GM19099 (cell line): ENCODE results near the gene TTC34.

Experiments
- POLR2A ChIP-seq: IDR thresholded peaks from 3 replicates; pipeline ENCODE4 v1.6.1; 2011; ENCODE audit warnings: low read depth; ENCODE audit not compliant: insufficient read length; ENCODE audit errors: extremely low read depth

TTC34 gene

GRCh38 chr1:2597441-2598328 lies 203.8 kb downstream of the TTC34 start:
- no peak for TF ChIP-seq POLR2A

GRCh38 chr1:2596530-2597333 lies 204.8 kb downstream of the TTC34 start:
- no peak for TF ChIP-seq POLR2A

GRCh38 chr1:2595812-2596529 lies 205.5 kb downstream of the TTC34 start:
- no peak for TF ChIP-seq POLR2A

- no peak for TF ChIP-seq POLR2A
Observed at GRCh38 chr1:2595261-2595811, 206.2 kb downstream of the TTC34 start.

- TF ChIP-seq POLR2A, result no peak
Observed at GRCh38 chr1:2594641-2595131, 206.8 kb downstream of the TTC34 start.

- TF ChIP-seq POLR2A, result no peak
Observed at GRCh38 chr1:2594001-2594640, 207.4 kb downstream of the TTC34 start.

GRCh38 chr1:2593251-2593878 lies 208.1 kb downstream of the TTC34 start:
- no peak for TF ChIP-seq POLR2A

- no peak for TF ChIP-seq POLR2A
Observed at GRCh38 chr1:2592672-2593071, 208.8 kb downstream of the TTC34 start.

- TF ChIP-seq POLR2A, result no peak
Observed at GRCh38 chr1:2591581-2592261, 209.8 kb downstream of the TTC34 start.

GRCh38 chr1:2591233-2591580 lies 210.3 kb downstream of the TTC34 start:
- no peak for TF ChIP-seq POLR2A

GRCh38 chr1:2590233-2591141 lies 211.0 kb downstream of the TTC34 start:
- TF ChIP-seq POLR2A, result no peak

GRCh38 chr1:2589431-2590232 lies 211.9 kb downstream of the TTC34 start:
- no peak for TF ChIP-seq POLR2A
